Measurements from ENCODE around the gene ITIH3.
A peak's percentile ranks its signal among the peaks of the same experiment; 100 is the strongest.

The ITIH3 gene

GRCh38 chr3:52845691-52846431 lies 51.3 kb downstream of the ITIH3 start:
- DNase-seq (ENCODE audit: low read depth in 2 of 2), result no peak

GRCh38 chr3:52846432-52846965 lies 51.9 kb downstream of the ITIH3 start:
- DNase-seq (ENCODE audit: low read depth in 2 of 2), result no peak

GRCh38 chr3:52847241-52847640 lies 52.6 kb downstream of the ITIH3 start:
- DNase-seq (ENCODE audit: low read depth in 2 of 2), result no peak

- DNase-seq (ENCODE audit: low read depth in 2 of 2), result no peak
Measured at GRCh38 chr3:52847726-52848125, 53.1 kb downstream of the ITIH3 start.

GRCh38 chr3:52848617-52849016 lies 54.0 kb downstream of the ITIH3 start:
- peak; percentile 36 for DNase-seq (ENCODE audit: low read depth in 2 of 2)

GRCh38 chr3:52849656-52850055 lies 55.1 kb downstream of the ITIH3 start:
- no peak for DNase-seq (ENCODE audit: low read depth in 2 of 2)

GRCh38 chr3:52851348-52851747 lies 56.8 kb downstream of the ITIH3 start:
- peak in 1 of 2 experiments; percentile 3 for DNase-seq (ENCODE audit: low read depth in 2 of 2)

- no peak for DNase-seq (ENCODE audit: low read depth in 2 of 2)
Measured at GRCh38 chr3:52852419-52852818, 57.8 kb downstream of the ITIH3 start.

- no peak for DNase-seq (ENCODE audit: low read depth in 2 of 2)
Measured at GRCh38 chr3:52854013-52854412, 59.4 kb downstream of the ITIH3 start.

- no peak for DNase-seq (ENCODE audit: low read depth in 2 of 2)
Measured at GRCh38 chr3:52856666-52857065, 62.1 kb downstream of the ITIH3 start.

- no peak for DNase-seq (ENCODE audit: low read depth in 2 of 2)
Measured at GRCh38 chr3:52857133-52857532, 62.5 kb downstream of the ITIH3 start.

GRCh38 chr3:52857864-52858263 lies 63.3 kb downstream of the ITIH3 start:
- no peak for DNase-seq (ENCODE audit: low read depth in 2 of 2)
